ENCODE measurements around the gene USP35. TPM values are rescaled to one million over a fixed set of nuclear protein-coding genes. Genes with fewer than 3 reads are reported as not detected.
A peak's percentile ranks its signal among the peaks of the same experiment; 100 is the strongest.

Gene USP35
- polyA plus RNA-seq, 1 of the 3 experiments (the other 2 are of a cell fraction) = 8.4 TPM

DNA sequence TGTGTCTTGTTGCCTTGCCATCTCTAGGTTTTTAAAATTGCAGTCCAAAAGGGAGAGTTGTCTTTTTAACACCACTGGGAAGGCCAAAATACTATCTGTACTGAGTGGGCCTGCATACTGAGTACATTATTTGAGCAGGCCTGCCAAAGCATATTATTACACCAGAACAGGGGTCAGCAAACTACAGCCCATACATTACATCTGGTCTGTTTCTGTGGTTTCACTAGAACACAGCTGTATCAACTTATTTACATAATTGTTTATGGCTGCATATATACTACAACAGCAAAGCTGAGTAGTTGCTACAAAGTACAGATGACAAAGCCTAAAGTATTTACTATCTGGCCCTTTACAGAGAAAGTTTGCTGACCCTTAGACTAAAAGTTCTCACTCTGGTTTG lies 74.0 kb downstream of the USP35 start:
- H3K9ac ChIP-seq = no peak overlapping the region
- H3K36me3 ChIP-seq (replicated peaks in 1 of 2; ENCODE audit: control insufficient read depth in 1 of 2, insufficient read depth in 2 of 2, low read length in 1 of 2) = no peaks in the 10 kb centered on the region
- peaks cover 0 to 31% of the 10 kb centered on the region in 2 experiments; a peak in 1 of 4 replicates for H3K4me1 ChIP-seq (ENCODE audit: control insufficient read depth in 1 of 2, insufficient read depth in 2 of 2, low read depth in 1 of 2, low read length in 1 of 2)
- TF ChIP-seq MXI1 (IDR thresholded peaks at IDR 0.05; ENCODE audit: low read depth, low read length) (no peak), RCOR1 (IDR thresholded peaks at IDR 0.05; ENCODE audit: low read length) (no peak), GABPA (IDR thresholded peaks at IDR 0.05; ENCODE audit: low read depth) (no peak), SIN3A (IDR thresholded peaks at IDR 0.05; ENCODE audit: borderline replicate concordance, low read depth, low read length) (no peak), JUND (IDR thresholded peaks at IDR 0.05) (no peak), FOSL2 (IDR thresholded peaks at IDR 0.05; ENCODE audit: borderline replicate concordance, low read depth) (no peak)
- TF ChIP-seq, protein P1, sequence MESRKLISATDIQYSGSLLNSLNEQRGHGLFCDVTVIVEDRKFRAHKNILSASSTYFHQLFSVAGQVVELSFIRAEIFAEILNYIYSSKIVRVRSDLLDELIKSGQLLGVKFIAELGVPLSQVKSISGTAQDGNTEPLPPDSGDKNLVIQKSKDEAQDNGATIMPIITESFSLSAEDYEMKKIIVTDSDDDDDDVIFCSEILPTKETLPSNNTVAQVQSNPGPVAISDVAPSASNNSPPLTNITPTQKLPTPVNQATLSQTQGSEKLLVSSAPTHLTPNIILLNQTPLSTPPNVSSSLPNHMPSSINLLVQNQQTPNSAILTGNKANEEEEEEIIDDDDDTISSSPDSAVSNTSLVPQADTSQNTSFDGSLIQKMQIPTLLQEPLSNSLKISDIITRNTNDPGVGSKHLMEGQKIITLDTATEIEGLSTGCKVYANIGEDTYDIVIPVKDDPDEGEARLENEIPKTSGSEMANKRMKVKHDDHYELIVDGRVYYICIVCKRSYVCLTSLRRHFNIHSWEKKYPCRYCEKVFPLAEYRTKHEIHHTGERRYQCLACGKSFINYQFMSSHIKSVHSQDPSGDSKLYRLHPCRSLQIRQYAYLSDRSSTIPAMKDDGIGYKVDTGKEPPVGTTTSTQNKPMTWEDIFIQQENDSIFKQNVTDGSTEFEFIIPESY (IDR thresholded peaks at IDR 0.05; ENCODE audit: borderline replicate concordance, low read depth) = no peak
- TF ChIP-seq, protein P2, sequence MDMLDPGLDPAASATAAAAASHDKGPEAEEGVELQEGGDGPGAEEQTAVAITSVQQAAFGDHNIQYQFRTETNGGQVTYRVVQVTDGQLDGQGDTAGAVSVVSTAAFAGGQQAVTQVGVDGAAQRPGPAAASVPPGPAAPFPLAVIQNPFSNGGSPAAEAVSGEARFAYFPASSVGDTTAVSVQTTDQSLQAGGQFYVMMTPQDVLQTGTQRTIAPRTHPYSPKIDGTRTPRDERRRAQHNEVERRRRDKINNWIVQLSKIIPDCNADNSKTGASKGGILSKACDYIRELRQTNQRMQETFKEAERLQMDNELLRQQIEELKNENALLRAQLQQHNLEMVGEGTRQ (IDR thresholded peaks at IDR 0.05; ENCODE audit: borderline replicate concordance, low read depth, low read length) = no peak
- TF ChIP-seq, protein P3, sequence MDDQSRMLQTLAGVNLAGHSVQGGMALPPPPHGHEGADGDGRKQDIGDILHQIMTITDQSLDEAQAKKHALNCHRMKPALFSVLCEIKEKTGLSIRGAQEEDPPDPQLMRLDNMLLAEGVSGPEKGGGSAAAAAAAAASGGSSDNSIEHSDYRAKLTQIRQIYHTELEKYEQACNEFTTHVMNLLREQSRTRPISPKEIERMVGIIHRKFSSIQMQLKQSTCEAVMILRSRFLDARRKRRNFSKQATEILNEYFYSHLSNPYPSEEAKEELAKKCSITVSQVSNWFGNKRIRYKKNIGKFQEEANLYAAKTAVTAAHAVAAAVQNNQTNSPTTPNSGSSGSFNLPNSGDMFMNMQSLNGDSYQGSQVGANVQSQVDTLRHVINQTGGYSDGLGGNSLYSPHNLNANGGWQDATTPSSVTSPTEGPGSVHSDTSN (IDR thresholded peaks at IDR 0.05) = no peak
- TF ChIP-seq, protein P4, sequence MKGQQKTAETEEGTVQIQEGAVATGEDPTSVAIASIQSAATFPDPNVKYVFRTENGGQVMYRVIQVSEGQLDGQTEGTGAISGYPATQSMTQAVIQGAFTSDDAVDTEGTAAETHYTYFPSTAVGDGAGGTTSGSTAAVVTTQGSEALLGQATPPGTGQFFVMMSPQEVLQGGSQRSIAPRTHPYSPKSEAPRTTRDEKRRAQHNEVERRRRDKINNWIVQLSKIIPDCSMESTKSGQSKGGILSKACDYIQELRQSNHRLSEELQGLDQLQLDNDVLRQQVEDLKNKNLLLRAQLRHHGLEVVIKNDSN (IDR thresholded peaks at IDR 0.05; ENCODE audit: borderline replicate concordance, low read depth) = no peak
- TF ChIP-seq, protein P5, sequence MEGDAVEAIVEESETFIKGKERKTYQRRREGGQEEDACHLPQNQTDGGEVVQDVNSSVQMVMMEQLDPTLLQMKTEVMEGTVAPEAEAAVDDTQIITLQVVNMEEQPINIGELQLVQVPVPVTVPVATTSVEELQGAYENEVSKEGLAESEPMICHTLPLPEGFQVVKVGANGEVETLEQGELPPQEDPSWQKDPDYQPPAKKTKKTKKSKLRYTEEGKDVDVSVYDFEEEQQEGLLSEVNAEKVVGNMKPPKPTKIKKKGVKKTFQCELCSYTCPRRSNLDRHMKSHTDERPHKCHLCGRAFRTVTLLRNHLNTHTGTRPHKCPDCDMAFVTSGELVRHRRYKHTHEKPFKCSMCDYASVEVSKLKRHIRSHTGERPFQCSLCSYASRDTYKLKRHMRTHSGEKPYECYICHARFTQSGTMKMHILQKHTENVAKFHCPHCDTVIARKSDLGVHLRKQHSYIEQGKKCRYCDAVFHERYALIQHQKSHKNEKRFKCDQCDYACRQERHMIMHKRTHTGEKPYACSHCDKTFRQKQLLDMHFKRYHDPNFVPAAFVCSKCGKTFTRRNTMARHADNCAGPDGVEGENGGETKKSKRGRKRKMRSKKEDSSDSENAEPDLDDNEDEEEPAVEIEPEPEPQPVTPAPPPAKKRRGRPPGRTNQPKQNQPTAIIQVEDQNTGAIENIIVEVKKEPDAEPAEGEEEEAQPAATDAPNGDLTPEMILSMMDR (IDR thresholded peaks at IDR 0.05) = no peak
- H3K27ac ChIP-seq (ENCODE audit: low read depth in 2 of 2, low read length in 1 of 2) = peak overlapping the region in 1 of 2 experiments; percentile 48; a peak in 1 of 4 replicates
- H3K9me3 ChIP-seq = no peaks in the 10 kb centered on the region
- no peaks in the 10 kb centered on the region for H3K27me3 ChIP-seq (ENCODE audit: insufficient read depth)
- no peaks in the 10 kb centered on the region for H4K20me1 ChIP-seq (ENCODE audit: insufficient read depth)
- H2AFZ ChIP-seq (ENCODE audit: low read depth) = no peak overlapping the region
- no peaks in the 10 kb centered on the region for H3F3A ChIP-seq (replicated peaks; ENCODE audit: insufficient read depth)
- POLR2A ChIA-PET = interaction anchor here (1.2 kb wide), 1 partner anchor 11 kb away, joined by 5 read pairs; no protein-coding TSS in a partner anchor
- no peak overlapping the region for H3K4me2 ChIP-seq
- DNase-seq = no peak
- H3K79me2 ChIP-seq (ENCODE audit: insufficient read depth) = 0 out of 2 replicates have a peak, but pooled peaks cover 6% of the 10 kb centered on the region
- CTCF ChIA-PET = interaction anchor here (0.6 to 1.4 kb wide), 3 partner anchors 11 to 34 kb away, joined by 3 to 4 read pairs (median 3); no protein-coding TSS in a partner anchor
- H3K4me3 ChIP-seq (ENCODE audit: low read depth in 2 of 2, low read length in 1 of 2) = no peak overlapping the region
- H3K9me2 ChIP-seq = no peaks in the 10 kb centered on the region

Other genes with a start within 250 kb of the USP35 start
- 23.0 and 30.0 TPM in 2 replicates for gene INTS4, start 194.3 kb upstream of the USP35 start, polyA plus RNA-seq (2012; rRNA removed)
- 0.25 and 0.32 TPM in 2 replicates for gene KCTD14, start 165.6 kb upstream of the USP35 start, polyA plus RNA-seq (2012; rRNA removed)
- gene THRSP, start 125.1 kb upstream of the USP35 start, polyA plus RNA-seq (2012; rRNA removed) = 0.10 TPM in 1 of 2 replicates, not detected in the other
- gene NDUFC2, start 109.1 kb upstream of the USP35 start, polyA plus RNA-seq (2012; rRNA removed) = 198 and 235 TPM in 2 replicates
- 42.0 and 54.8 TPM in 2 replicates for gene ALG8, start 49.3 kb upstream of the USP35 start, polyA plus RNA-seq (2012; rRNA removed)
- 5.0 and 7.5 TPM in 2 replicates for gene KCTD21, start 293 bp upstream of the USP35 start, polyA plus RNA-seq (2012; rRNA removed)
- 5.6 and 6.0 TPM in 2 replicates for gene GAB2, start 228.9 kb downstream of the USP35 start, polyA plus RNA-seq (2012; rRNA removed)

All from SK-N-SH (cell line).